H9 (cell line): Measurements from ENCODE around the gene LRP3. TPM values are rescaled to one million over a fixed set of nuclear protein-coding genes. Genes with fewer than 3 reads are reported as not detected.

Source experiments
- DNase-seq: peaks from one replicate; pipeline ENCODE4 v3.0.0-alpha.2; 2017
- H2AFZ ChIP-seq: one replicate; pipeline ENCODE4 v1.6.1; 2013; ENCODE audit warnings: mild to moderate bottlenecking, low read length, control low read depth, moderate library complexity
- H2AK5ac ChIP-seq: 2 replicates; pipeline ENCODE4 v1.6.1; 2013; ENCODE audit warnings: low read length, control low read depth, mixed read lengths; ENCODE audit not compliant: insufficient read length
- H2BK120ac ChIP-seq: one replicate; pipeline ENCODE4 v1.6.1; 2013; ENCODE audit warnings: low read depth, mild to moderate bottlenecking, low read length, control low read depth, inconsistent platforms; ENCODE audit not compliant: poor library complexity, severe bottlenecking
- H2BK12ac ChIP-seq: 2 replicates; pipeline ENCODE4 v1.6.1; 2013; ENCODE audit warnings: low read length, control low read depth, mixed read lengths, low read depth; ENCODE audit not compliant: insufficient read length
- H2BK15ac ChIP-seq: 2 replicates; pipeline ENCODE4 v1.6.1; 2013; ENCODE audit warnings: low read depth, low read length, control low read depth
- H2BK20ac ChIP-seq: one replicate; pipeline ENCODE4 v1.6.1; 2013; ENCODE audit warnings: low read depth, mild to moderate bottlenecking, low read length, control low read depth, inconsistent platforms; ENCODE audit not compliant: poor library complexity, severe bottlenecking
- H2BK5ac ChIP-seq: 2 replicates; pipeline ENCODE4 v1.6.1; 2013; ENCODE audit warnings: low read length, control low read depth, mixed read lengths; ENCODE audit not compliant: insufficient read length
- H3K14ac ChIP-seq: 2 replicates; pipeline ENCODE4 v1.6.1; 2013; ENCODE audit warnings: low read length, control low read depth; ENCODE audit not compliant: insufficient read depth
- H3K18ac ChIP-seq: 2 replicates; pipeline ENCODE4 v1.6.1; 2013; ENCODE audit warnings: low read depth, mild to moderate bottlenecking, mixed read lengths, low read length, control low read depth; ENCODE audit not compliant: insufficient read length
- H3K23ac ChIP-seq: 2 replicates; pipeline ENCODE4 v1.6.1; 2013; ENCODE audit warnings: low read length, control low read depth, mixed read lengths, low read depth; ENCODE audit not compliant: insufficient read length
- H3K23me2 ChIP-seq: 2 replicates; pipeline ENCODE4 v1.6.1; 2013; ENCODE audit warnings: low read depth, mild to moderate bottlenecking, mixed read lengths, low read length, control low read depth; ENCODE audit not compliant: insufficient read length, poor library complexity, severe bottlenecking
- H3K27ac ChIP-seq: 2 replicates; pipeline ENCODE4 v1.5.1; 2013; ENCODE audit warnings: low read length, control low read depth, mixed read lengths, low read depth; ENCODE audit not compliant: insufficient read length
- H3K27me3 ChIP-seq: 2 replicates; pipeline ENCODE4 v1.6.1; 2013; ENCODE audit warnings: low read length, control low read depth, inconsistent platforms; ENCODE audit not compliant: insufficient read depth
- H3K4ac ChIP-seq: 2 replicates; pipeline ENCODE4 v1.6.1; 2013; ENCODE audit warnings: low read depth, mild to moderate bottlenecking, control low read depth, inconsistent platforms, low read length, moderate library complexity
- H3K4me1 ChIP-seq: 2 replicates; pipeline ENCODE4 v1.6.1; 2013; ENCODE audit warnings: low read length, control low read depth, inconsistent platforms; ENCODE audit not compliant: insufficient read depth
- H3K4me2 ChIP-seq: 2 replicates; pipeline ENCODE4 v1.6.1; 2013; ENCODE audit warnings: low read length, control low read depth, mixed read lengths; ENCODE audit not compliant: insufficient read length, insufficient read depth
- H3K56ac ChIP-seq: 2 replicates; pipeline ENCODE4 v1.6.1; 2013; ENCODE audit warnings: low read depth, mild to moderate bottlenecking, mixed read lengths, low read length, control low read depth; ENCODE audit not compliant: insufficient read length
- H3K79me1 ChIP-seq: 2 replicates; pipeline ENCODE4 v1.6.1; 2013; ENCODE audit warnings: low read depth, mild to moderate bottlenecking, moderate library complexity, low read length, control low read depth, inconsistent platforms; ENCODE audit not compliant: insufficient read depth, poor library complexity, severe bottlenecking
- H3K79me2 ChIP-seq: 2 replicates; pipeline ENCODE4 v1.6.1; 2013; ENCODE audit warnings: low read length, control low read depth, inconsistent platforms; ENCODE audit not compliant: insufficient read depth
- H3K9ac ChIP-seq: 2 replicates; pipeline ENCODE4 v1.6.1; 2013; ENCODE audit warnings: low read length, control low read depth, mixed read lengths; ENCODE audit not compliant: insufficient read length; ENCODE audit errors: extremely low read depth
- H3K9me3 ChIP-seq: one replicate; pipeline ENCODE4 v1.6.1; 2013; ENCODE audit warnings: low read depth, low read length, inconsistent platforms; ENCODE audit not compliant: control insufficient read depth
- H3T11ph ChIP-seq: one replicate; pipeline ENCODE4 v1.6.1; 2013; ENCODE audit warnings: mild to moderate bottlenecking, low read length, control low read depth, inconsistent platforms
- H4K20me1 ChIP-seq: one replicate; pipeline ENCODE4 v1.6.1; 2013; ENCODE audit not compliant: control insufficient read depth, insufficient read length, insufficient read depth
- H4K5ac ChIP-seq: 2 replicates; pipeline ENCODE4 v1.6.1; 2013; ENCODE audit warnings: low read depth, mild to moderate bottlenecking, mixed read lengths, low read length, control low read depth; ENCODE audit not compliant: insufficient read length
- H4K8ac ChIP-seq: replicated peaks from 2 replicates; pipeline ENCODE4 v1.6.1; 2013; ENCODE audit warnings: low read length, control low read depth, mixed read lengths, low read depth; ENCODE audit not compliant: insufficient read length
- H4K91ac ChIP-seq: 2 replicates; pipeline ENCODE4 v1.6.1; 2013; ENCODE audit warnings: low read depth, mild to moderate bottlenecking, moderate library complexity, mixed read lengths, low read length, control low read depth; ENCODE audit not compliant: insufficient read length
- H3K27ac Mint-ChIP-seq, 3 experiments: 2 replicates in 2 of 3; 3 replicates in 1 of 3; pipeline ENCODE4 v1.8.0; 2020 to 2021; ENCODE audit warnings: mixed read lengths in 3 of 3, mild to moderate bottlenecking in 1 of 3, moderate library complexity in 1 of 3
- H3K27me3 Mint-ChIP-seq: 2 replicates; pipeline ENCODE4 v1.8.0; 2021; ENCODE audit warnings: low read depth, mild to moderate bottlenecking, moderate library complexity, mixed read lengths
- H3K36me3 Mint-ChIP-seq, 3 experiments: 2 replicates in 2 of 3; 3 replicates in 1 of 3; pipeline ENCODE4 v1.8.0; 2020 to 2021; ENCODE audit warnings: low read depth in 3 of 3, mixed read lengths in 3 of 3; ENCODE audit not compliant: insufficient read depth in 1 of 3
- H3K4me1 Mint-ChIP-seq, 2 experiments: 2 replicates each; pipeline ENCODE4 v1.8.0; 2020; ENCODE audit warnings: mixed read lengths in 2 of 2
- H3K4me3 Mint-ChIP-seq, 2 experiments: 2 replicates in 1 of 2; 3 replicates in 1 of 2; pipeline ENCODE4 v1.8.0; 2020 to 2021; ENCODE audit warnings: mild to moderate bottlenecking in 2 of 2, mixed read lengths in 2 of 2, moderate library complexity in 1 of 2
- H3K9me3 Mint-ChIP-seq, 2 experiments: 2 replicates in 1 of 2; 3 replicates in 1 of 2; pipeline ENCODE4 v1.8.0; 2020; ENCODE audit warnings: mild to moderate bottlenecking in 2 of 2, mixed read lengths in 2 of 2, moderate library complexity in 1 of 2
- WGBS: extraction: QIAGEN DNeasy Blood & Tissue Kit; methylation state at CpG from one replicate; pipeline ENCODE4 v1.1.7; 2013; ENCODE audit warnings: missing lambda C conversion rate, low lambda C conversion rate, mixed read lengths; ENCODE audit not compliant: insufficient read length; ENCODE audit errors: extremely low coverage; 5-methylcytosine and 5-hydroxymethylcytosine counted together
- total RNA-seq: library from RNA; stranded (reverse); gene quantifications from 2 replicates; pipeline ENCODE4 v1.2.1, GENCODE V29; 2021
- TF ChIP-seq, protein P1 (sequence below): fragments of 200-600 bp; sonication (generic); conservative IDR thresholded peaks from 3 replicates; pipeline ENCODE4 v1.8.0; 2021; ENCODE audit warnings: antibody characterized with exemption, mild to moderate bottlenecking

LRP3 gene
- total RNA-seq, 1 experiment from 2014 or later = 29.2 TPM

DNA sequence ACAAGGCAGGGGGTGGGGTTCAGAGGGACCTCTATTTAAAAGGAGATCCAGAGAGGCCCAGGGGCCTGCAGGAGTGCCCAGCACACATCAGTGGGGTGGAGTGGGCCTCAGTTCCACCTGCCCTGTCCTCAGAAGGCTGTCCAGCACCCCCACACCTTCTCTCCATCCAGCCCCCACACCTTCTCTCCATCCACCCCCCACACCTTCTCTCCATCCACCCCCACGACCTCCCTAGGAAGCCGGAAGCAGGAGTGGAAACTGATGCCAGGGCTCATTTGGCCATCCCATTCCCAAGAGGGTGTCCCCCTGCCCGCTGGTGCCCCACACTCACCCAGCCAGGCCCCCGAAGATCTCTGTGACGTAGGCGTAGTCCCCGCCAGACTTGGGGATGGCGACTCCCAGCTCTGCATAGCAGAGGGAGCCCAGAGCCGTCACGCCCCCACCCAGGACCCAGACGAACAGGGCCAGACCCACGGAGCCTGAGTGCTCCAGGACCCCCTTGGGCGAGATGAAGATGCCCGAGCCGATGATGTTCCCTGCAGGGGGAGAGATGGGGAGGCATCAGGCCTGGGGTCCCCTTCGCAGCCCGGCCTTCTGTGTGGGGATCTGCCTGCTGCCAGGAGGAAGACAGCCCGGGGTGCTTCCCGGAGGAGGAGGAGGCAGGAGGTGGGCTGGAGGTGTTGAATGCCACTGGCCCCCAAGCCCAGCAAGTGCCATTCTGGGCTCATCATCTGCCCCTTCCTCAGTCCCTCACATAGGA is 21.5 kb downstream of the LRP3 start:
- H2AFZ ChIP-seq = no peak overlapping the region
- no peaks in the 10 kb centered on the region for H3K79me2 ChIP-seq
- no peaks in the 10 kb centered on the region for H3K4me1 ChIP-seq
- H3K18ac ChIP-seq = no peak overlapping the region
- Mint-ChIP-seq H3K4me1 (peaks cover 9 to 17% of the 10 kb centered on the region in 2 experiments), H3K27me3 (peaks cover 2% of the 10 kb centered on the region), H3K27ac (peak overlapping the region in 1 of 3 experiments; percentile 11; a peak in 1 of 7 replicates), H3K36me3 (no peaks in the 10 kb centered on the region), H3K4me3 (no peak overlapping the region), H3K9me3 (no peaks in the 10 kb centered on the region)
- no peaks in the 10 kb centered on the region for H4K20me1 ChIP-seq
- WGBS = no CpG with 5 or more reads among the region's 19 CpGs
- TF ChIP-seq, protein P1, sequence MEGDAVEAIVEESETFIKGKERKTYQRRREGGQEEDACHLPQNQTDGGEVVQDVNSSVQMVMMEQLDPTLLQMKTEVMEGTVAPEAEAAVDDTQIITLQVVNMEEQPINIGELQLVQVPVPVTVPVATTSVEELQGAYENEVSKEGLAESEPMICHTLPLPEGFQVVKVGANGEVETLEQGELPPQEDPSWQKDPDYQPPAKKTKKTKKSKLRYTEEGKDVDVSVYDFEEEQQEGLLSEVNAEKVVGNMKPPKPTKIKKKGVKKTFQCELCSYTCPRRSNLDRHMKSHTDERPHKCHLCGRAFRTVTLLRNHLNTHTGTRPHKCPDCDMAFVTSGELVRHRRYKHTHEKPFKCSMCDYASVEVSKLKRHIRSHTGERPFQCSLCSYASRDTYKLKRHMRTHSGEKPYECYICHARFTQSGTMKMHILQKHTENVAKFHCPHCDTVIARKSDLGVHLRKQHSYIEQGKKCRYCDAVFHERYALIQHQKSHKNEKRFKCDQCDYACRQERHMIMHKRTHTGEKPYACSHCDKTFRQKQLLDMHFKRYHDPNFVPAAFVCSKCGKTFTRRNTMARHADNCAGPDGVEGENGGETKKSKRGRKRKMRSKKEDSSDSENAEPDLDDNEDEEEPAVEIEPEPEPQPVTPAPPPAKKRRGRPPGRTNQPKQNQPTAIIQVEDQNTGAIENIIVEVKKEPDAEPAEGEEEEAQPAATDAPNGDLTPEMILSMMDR = no peak
- no peak overlapping the region for H4K8ac ChIP-seq
- H4K5ac ChIP-seq = no peak overlapping the region
- H3T11ph ChIP-seq = no peak overlapping the region
- H2BK20ac ChIP-seq = no peak overlapping the region
- no peak overlapping the region for H2BK120ac ChIP-seq
- H3K56ac ChIP-seq = no peak overlapping the region
- no peak overlapping the region for H3K23ac ChIP-seq
- no peak overlapping the region for H2BK5ac ChIP-seq
- no peaks in the 10 kb centered on the region for H3K9me3 ChIP-seq
- no peak for DNase-seq
- H3K23me2 ChIP-seq = no peaks in the 10 kb centered on the region
- H3K79me1 ChIP-seq = no peaks in the 10 kb centered on the region
- no peak overlapping the region for H3K4me2 ChIP-seq
- no peak overlapping the region for H3K9ac ChIP-seq
- H2BK12ac ChIP-seq = no peak overlapping the region
- no peak overlapping the region for H2BK15ac ChIP-seq
- no peak overlapping the region for H3K14ac ChIP-seq
- H3K27ac ChIP-seq = no peak overlapping the region
- no peak overlapping the region for H2AK5ac ChIP-seq
- H4K91ac ChIP-seq = no peak overlapping the region
- H3K27me3 ChIP-seq = no peaks in the 10 kb centered on the region
- no peak overlapping the region for H3K4ac ChIP-seq
